Caki2 (cell line): ENCODE results near the gene GZMM. TPM values are rescaled to one million over a fixed set of nuclear protein-coding genes. Genes with fewer than 3 reads are reported as not detected.

Experiments used
- DNase-seq: peaks from one replicate; pipeline ENCODE4 v3.0.0-alpha.2; 2015; ENCODE audit warnings: low read depth
- in situ Hi-C: cut with HindIII; loops from 2 replicates; pipeline ENCODE4 v1.10.0; 2016; ENCODE audit warnings: low sequenced_read_pairs, low pct_unique_long_range_greater_than_20kb, mixed read lengths
- total RNA-seq: library from RNA; depleted of rRNA; stranded (reverse); fragments of >200 nt; shearing (Covaris generic); gene quantifications from 2 replicates; pipeline ENCODE4 v1.2.3, GENCODE V29; 2014; ENCODE audit warnings: low replicate concordance

The GZMM gene
- total RNA-seq, 1 experiment from 2014 or later: not detected

DNA sequence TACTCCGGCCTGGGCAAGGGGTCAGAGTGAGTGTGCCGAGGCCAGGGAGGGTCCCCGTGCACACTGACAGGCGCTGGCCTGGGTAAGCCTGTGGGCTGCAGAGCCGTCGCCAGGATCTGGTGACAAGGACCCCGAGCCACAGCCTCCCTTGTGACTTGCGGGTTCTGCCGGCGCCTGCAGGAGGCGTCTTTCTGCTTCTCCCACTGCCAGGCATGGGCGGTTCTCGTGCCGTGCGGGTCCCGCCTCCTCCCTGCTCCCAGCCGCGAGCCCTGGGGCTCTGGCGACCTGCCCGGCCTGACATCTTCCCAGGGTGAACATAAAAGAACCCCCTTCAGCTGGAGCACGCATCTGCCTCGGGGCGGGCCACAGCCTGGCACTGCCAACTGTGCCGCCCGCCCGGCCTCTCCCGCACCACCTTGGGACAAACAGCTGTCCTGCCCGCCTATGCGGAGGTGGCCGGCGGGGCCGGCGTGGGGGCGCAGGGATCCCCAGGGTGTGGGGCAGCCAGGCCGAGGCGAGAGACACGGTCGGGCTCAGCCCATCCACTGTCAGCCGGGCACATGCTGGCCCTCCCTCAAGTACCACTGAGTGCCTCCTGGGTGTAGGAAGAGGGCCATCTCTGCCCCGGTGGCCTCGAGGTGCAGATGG is 44.4 kb downstream of the GZMM start:
- in situ Hi-C loops: no loop called here
- DNase-seq: peak; percentile 75

DNA sequence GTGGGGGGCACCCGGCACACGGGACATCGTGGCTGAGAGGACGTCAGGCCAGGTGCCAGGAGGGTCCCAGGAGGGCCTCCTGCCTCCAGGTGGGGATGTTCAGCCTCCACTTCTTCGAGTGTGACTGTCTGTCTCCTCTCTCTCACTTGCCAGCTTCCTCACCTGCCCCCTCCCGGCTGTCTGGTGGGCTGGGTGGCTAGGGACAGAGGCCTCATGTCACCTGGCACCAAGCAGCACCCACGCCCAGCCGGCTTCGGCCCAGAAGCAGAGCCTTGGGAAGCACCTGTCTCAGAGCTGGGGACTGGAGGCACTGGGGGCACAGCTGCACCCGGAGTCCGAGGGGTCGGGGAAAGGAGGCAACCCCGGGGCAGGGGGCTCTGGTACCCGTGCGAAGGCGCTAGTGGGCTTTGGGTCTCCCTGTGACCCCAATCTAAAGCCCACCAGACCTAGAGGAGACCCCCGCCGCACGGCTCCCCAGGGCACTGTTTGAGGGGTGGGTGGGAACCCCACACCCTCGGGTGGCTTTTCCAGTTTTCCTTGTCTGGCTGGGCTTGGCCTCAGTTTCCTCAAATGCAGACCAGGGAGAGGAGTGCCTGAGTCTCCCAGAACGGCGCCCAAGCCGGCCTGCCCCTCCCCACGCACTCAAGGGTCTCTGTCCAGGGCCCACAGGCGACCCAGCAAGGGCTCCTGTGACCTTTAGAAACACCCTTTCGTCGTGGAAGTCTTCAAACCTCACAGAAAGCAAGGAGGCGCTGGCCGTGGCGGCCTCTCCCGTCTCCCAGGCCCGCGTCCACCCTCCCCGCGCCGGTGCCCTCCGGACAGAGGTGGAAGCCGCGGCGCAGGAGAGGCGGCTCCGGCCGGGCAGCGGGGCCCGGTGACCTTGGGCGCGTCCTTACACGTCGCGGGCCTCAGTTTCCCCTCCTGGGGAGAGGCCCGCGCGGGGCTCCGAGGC is 45.2 kb downstream of the GZMM start:
- in situ Hi-C loops: no loop called here
- no peak for DNase-seq

DNA sequence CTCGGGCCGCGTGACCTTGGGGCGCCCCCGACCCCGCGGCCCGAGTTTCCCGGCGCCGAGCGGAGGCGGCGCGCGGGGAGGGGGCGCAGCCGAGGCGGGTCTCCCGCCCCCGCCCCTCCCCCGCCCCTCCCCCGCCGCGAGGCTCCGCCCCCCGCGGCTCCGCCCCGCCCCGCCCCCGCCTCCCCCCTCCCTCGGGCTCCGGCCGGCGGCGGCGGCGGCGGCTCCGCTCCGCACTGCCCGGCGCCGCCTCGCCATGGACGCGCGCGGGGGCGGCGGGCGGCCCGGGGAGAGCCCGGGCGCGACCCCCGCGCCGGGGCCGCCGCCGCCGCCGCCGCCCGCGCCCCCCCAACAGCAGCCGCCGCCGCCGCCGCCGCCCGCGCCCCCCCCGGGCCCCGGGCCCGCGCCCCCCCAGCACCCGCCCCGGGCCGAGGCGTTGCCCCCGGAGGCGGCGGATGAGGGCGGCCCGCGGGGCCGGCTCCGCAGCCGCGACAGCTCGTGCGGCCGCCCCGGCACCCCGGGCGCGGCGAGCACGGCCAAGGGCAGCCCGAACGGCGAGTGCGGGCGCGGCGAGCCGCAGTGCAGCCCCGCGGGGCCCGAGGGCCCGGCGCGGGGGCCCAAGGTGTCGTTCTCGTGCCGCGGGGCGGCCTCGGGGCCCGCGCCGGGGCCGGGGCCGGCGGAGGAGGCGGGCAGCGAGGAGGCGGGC is 46.0 kb downstream of the GZMM start, which contains the start of gene HCN2:
Gene HCN2 (plus strand): TSS at position 189 of the 703 bp plus-strand sequence. CDS start 65 bp downstream, at position 254.
- DNase-seq: no peak
- in situ Hi-C loops: no loop called here

DNA sequence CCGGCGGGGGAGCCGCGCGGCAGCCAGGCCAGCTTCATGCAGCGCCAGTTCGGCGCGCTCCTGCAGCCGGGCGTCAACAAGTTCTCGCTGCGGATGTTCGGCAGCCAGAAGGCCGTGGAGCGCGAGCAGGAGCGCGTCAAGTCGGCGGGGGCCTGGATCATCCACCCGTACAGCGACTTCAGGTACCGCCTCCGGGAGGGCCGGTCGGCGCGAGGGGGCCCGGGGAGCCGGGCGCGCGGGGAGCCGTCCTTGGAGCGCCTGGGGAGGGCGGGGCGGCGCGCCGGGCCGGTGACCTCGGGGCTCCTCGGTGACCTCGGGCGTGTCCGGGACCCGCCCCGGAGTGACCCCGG is 46.5 kb downstream of the GZMM start:
- in situ Hi-C loops: no loop called here
- DNase-seq: no peak

DNA sequence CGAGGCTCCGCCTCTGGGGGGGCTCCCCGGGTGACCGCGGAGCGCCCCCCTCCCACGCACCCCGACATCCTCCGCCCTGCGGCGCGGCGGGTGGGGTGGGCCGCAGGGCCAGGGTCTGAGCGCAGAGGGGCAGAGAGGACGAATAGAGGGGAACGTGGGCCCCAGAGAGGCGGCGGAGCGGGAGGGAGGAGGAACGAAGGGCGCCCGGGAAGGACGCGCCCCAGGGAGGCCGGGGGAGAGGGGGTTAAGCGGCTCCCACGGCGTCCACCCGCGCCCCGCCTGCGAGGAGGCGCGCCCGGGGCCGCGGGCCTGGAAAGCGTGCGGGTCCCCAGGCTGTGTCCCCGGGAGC is 46.9 kb downstream of the GZMM start:
- in situ Hi-C loops: no loop called here
- no peak for DNase-seq

DNA sequence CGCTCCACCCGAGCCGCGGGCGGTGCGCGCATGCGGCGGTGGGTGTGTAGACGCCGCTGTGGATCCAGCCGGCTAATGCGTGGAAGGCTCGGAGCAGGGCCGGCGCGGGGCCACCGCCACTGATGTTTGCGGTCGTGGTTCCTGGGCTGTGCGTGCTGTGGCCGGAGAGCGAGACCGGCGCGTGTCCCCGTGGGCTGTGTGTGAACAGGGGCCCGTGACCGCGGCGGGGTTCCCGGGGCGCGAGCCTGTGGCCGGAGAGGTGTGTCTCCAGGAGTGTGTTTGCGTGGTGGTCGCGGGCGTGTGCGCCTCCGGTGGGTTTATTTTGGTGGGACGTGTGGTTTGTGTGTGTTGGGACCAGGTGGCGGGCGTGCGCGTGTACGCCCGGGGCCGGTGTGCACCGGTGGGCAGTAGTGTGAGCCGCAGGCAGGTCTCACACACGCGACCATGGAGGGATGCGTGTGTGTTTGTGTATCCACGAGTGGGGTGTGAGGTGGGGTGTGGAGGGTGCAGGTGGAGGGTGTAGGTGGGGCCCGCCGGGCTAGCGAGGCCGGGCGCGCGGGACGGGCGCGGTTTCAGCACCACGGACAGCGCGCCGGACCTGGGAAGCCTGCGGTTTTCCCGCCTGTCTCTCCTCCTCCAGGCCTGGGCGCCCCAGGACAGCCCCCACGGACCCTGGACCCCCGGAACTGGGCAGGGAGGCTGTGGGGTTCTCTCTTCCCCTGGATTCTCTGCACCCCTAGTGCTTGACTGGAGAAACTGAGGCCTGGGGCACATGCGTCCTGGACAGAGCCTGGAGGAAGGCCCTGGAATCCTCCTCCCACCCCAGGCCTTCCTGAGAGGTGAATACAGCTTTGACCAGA is 47.5 kb downstream of the GZMM start:
- no peak for DNase-seq
- in situ Hi-C loops: no loop called here

DNA sequence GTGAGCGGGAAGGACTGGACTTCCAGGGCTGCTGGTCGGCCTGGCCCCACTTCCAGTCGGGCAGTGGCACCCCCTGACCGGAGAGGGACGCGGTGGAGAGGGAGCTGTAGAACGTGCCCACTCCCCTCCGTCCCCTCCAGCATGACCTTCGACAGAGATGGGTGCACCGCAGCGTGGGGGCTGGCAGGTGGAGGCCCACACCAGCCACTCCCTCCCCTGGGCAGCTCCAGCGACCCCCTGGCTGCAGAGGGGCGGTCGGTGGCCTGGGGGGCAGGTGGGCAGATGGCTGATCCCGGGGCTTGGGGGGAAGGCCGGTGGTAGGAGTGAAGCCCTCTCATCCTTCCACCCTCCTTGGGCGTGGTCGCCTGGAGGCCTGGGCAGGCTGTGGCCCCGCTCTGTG is 48.2 kb downstream of the GZMM start:
- no peak for DNase-seq
- in situ Hi-C loops: no loop called here

DNA sequence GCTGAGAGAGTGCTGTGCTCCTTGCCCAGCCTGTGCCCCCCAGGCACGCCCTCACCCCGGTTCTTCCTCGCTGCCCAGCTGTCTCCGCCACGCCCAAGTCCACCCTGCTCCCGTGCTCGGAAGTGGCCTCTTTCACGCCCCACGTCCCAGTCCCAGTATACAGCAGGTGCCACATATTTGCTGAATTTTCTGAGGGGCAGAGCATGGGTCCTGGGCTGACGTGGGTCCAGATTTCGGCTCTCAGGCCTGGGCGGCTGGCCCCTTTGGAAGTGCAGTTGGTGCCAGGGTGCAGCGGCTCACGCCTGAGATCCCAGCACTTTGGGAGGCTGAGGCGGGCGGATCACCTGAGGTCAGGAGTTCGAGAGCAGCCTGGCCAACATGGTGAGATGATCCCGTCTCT is 49.2 kb downstream of the GZMM start:
- in situ Hi-C loops: no loop called here

DNA sequence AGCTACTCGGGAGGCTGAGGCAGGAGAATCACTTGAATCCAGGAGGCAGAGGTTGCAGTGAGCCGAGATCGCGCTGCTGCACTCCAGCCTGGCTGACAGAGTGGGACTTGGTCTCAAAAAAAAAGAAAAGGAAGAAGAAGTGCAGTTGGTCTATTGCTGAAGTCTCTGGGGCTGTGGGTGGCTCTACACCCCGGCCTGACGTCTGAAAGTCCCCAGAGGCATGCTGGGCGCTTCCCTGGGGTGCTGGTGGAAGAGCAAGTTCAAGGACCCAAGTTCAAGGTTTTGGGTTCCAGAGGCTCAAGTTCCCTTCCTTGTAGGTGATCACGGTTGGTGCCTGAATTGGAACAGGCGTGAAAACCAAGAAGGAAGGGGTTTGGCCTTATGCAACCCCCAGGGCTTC is 49.7 kb downstream of the GZMM start:
- in situ Hi-C loops: no loop called here
- no peak for DNase-seq

More for the DNA sequence above, 49.2 kb downstream of the GZMM start:
- no peak for DNase-seq

DNA sequence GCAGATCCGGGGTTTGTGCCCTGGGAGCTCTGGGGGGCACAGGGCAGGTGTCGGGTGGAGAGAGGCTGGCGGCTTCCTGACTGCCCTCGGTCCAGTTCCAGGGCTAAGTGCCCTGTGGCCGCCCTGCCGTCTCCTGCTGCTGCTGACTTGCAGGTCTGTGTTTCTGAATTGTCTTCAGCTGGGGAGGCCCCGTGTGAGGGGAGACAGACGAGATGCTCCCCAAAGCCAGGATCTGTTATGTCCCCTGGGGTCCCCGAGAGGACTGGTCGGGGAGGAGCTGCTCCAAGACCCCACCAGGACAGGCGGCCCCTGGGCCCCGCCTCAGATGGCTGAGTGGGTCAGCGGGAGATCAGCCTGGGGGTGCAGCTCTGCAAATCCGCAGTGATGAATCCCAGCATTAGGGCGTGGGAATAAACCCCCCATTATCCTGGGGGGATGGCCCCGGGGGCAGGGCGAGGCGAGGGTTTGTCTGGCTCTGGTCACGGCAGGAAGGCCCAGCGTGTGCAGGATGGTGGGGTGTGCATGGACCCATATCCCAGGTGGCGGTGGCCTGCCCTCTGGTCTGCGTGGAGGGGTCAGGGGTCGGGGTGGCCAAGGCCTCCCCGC is 50.5 kb downstream of the GZMM start:
- in situ Hi-C loops: no loop called here
- DNase-seq: no peak

DNA sequence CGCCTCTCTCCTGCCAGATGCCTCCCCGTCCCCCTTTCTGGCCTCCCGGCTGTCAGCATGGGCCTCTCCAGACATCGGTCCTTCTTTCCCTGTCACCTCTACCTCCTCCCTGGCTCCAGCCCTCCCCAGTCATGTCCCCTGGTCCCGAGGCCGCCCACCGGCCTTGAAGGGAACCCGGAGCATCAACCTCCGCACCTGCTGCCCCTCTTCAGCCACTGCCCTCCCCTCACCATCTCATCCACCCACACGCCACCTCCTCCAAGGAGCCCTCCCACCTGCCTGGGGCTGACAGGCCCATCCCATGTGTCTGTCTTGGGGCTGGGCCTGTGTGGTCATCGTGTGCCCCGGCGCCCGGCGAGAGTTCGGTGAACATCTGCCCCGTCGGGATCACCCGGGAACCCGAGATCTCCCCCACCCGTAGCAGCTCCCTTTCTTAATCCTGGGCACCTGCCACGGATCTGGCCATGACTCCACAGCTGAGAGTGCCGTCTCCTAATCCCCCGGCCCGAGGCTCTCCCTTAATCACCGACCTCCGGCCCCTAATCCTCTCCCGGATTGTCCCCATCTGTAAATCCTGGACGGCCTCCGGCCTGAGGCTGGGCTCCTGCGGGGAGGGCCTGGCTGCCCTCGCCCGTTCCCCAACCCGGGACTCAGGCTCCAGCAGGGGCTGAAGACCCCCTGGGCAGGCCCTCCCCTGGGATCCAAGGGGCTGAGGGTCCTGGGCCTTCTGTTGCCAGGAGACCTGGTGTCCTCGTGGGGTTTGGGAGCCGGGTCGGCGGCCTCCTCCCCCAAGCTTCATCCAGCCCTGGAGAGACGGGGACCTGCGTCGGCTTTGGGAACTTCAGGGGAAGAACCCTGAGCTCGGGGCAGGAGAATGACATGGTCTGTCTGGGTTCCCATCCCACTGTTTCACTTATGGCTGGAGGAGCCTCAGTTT is 51.7 kb downstream of the GZMM start:
- DNase-seq: no peak
- in situ Hi-C loops: no loop called here

DNA sequence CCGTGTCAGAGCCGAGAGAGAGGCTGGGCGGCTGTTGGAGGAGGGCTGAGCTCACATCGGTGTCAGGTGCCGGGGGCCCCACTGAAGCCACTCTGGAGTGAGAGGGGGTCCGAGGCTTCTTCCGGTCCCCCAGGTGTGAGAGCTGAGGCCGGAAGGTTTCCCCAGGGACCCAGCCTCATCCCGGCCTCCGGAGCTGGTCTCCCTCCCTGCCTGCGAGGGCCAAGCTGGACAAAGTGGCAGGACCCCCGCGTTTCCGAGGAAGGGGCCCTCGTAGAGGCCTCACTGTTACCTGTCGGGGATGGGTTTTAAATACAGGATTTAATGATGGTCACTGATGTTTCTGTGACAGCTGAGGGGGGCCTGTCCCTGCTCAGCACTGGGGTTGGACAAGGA is 52.4 kb downstream of the GZMM start:
- in situ Hi-C loops: no loop called here
- no peak for DNase-seq

DNA sequence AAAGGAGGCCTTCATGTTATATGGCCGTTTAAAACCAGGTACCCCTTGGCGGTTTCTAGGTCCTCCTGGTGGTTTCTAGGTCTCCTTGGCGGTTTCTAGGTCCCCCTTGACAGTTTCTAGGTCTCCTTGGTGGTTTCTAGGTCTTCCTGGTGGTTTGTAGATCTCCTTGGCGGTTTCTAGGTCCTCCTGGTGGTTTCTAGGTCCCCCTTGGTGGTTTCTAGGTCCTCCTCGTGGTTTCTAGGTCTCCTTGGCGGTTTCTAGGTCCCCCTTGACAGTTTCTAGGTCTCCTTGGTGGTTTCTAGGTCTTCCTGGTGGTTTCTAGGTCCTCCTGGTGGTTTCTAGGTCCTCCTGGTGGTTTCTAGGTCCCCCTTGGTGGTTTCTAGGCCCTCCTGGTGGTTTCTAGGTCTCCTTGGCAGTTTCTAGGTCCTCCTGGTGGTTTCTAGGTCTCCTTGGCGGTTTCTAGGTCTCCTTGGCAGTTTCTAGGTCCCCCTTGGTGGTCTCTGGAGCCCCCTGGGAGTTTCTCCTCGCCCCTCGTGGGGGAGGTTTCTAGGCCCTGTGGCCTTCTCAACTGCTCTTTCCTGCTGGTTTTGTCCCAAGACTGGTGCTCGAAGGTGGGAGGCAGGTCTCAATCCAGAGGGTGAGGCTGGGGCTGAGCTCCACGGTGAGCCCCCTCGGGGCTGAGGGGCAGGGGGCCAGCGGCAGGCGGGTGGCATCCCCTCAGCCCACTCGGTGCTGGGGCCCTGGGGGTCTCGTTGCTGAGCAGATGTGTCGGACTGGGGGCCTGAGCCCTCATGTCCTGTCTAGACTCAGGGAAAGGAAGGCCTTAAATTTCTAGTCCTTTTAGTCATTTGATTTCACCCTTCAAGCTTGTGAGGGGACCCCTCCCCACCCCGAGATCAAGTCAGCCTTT is 53.8 kb downstream of the GZMM start:
- in situ Hi-C loops: no loop called here

More for the DNA sequence above, 53.8 kb downstream of the GZMM start:
- DNase-seq: no peak
